Nephron (organoid): Measurements from ENCODE around the gene MBOAT1.
A peak's percentile ranks its signal among the peaks of the same experiment; 100 is the strongest.

Experiments used
- H3K27ac Mint-ChIP-seq, 3 experiments: 2 replicates each; pipeline ENCODE4 v1.8.0; 2020; ENCODE audit warnings: mixed read lengths in 3 of 3, mild to moderate bottlenecking in 2 of 3, moderate library complexity in 1 of 3
- H3K27me3 Mint-ChIP-seq: 2 replicates; pipeline ENCODE4 v1.8.0; 2021; ENCODE audit warnings: low read depth, mild to moderate bottlenecking, moderate library complexity, mixed read lengths
- H3K36me3 Mint-ChIP-seq: 2 replicates; pipeline ENCODE4 v1.8.0; 2020; ENCODE audit warnings: low read depth, mixed read lengths
- H3K4me1 Mint-ChIP-seq: 2 replicates; pipeline ENCODE4 v1.8.0; 2020; ENCODE audit warnings: mixed read lengths
- H3K4me3 Mint-ChIP-seq, 3 experiments: 2 replicates each; pipeline ENCODE4 v1.8.0; 2020; ENCODE audit warnings: mild to moderate bottlenecking in 3 of 3, mixed read lengths in 3 of 3, moderate library complexity in 2 of 3
- H3K9me3 Mint-ChIP-seq: 2 replicates; pipeline ENCODE4 v1.8.0; 2020; ENCODE audit warnings: mixed read lengths
- CTCF ChIP-seq, 3 experiments: fragments of 200-600 bp; sonication (generic); IDR thresholded peaks; one replicate each; pipeline ENCODE4 v1.5.0; 2021; ENCODE audit warnings: antibody characterized with exemption in 3 of 3; ENCODE audit not compliant: unreplicated experiment in 3 of 3

Gene MBOAT1

GRCh38 chr6:20058121-20058905 is 154.0 kb downstream of the MBOAT1 start:
- H3K4me3 Mint-ChIP-seq = no peak overlapping the region
- no peak overlapping the region for H3K27ac Mint-ChIP-seq
- TF ChIP-seq CTCF (IDR thresholded peaks at IDR 0.05; ENCODE audit: unreplicated experiment in 3 of 3) = no peak
- H3K9me3 Mint-ChIP-seq = peaks cover 4% of the 10 kb centered on the region
- no peaks in the 10 kb centered on the region for H3K36me3 Mint-ChIP-seq
- no peaks in the 10 kb centered on the region for H3K27me3 Mint-ChIP-seq
- H3K4me1 Mint-ChIP-seq = peaks cover 4% of the 10 kb centered on the region

DNA sequence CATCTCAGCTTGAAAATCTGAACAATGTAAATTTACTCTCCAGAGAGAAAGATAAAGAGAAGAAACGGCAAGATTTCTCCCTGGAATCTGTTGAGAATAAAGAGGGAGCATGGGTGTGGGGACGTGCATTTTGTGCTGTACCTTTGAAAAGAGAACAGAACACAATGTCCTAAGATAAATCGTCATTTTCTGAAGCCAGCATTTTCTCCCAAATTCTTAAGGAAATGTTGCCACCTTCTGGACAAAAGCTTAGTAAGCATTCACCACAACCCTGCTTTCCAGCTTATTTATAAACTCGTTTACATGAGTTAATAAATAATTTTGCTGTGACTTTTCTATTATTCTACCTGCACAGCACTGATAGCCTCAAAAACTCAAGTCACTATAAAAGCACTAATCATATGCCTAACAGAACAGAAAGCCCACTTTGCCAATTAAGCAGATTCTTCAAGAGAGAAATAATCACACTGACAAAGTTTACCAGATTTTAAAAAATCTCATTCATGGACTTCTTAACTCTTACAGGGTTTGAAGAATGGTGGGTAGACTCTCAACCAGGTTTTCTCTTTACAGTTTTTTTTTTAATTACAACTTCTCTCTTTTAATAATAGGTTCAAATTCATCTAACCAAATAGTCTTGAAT is 155.8 kb downstream of the MBOAT1 start:
- peaks cover 4% of the 10 kb centered on the region for H3K9me3 Mint-ChIP-seq
- no peaks in the 10 kb centered on the region for H3K27me3 Mint-ChIP-seq
- no peaks in the 10 kb centered on the region for H3K36me3 Mint-ChIP-seq
- peaks cover 4% of the 10 kb centered on the region for H3K4me1 Mint-ChIP-seq
- no peak overlapping the region for H3K4me3 Mint-ChIP-seq
- TF ChIP-seq CTCF (IDR thresholded peaks at IDR 0.05; ENCODE audit: unreplicated experiment in 3 of 3) = peak; percentile 73 to 83 (median 74)
- H3K27ac Mint-ChIP-seq = peak overlapping the region in 2 of 3 experiments; percentile 9 to 51

DNA sequence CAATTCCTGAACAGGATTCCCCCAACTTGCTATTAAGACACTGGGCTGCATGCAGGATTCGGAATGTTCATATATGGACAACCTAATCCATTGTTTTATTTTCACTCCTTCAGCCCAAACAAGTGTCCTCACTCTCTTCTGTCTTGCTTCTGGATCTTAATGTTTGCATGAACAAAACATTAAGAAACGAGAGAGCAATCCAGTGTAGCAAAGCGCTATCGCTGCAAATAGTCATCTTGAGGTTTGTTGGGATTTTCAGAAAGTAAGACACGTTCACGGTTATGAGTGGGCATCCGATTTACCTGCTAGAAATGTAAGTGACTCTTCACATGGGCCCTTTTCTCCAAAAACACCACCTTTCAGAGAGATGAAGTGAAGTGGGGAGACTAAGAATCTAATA is 156.4 kb downstream of the MBOAT1 start:
- H3K9me3 Mint-ChIP-seq = peaks cover 4% of the 10 kb centered on the region
- no peaks in the 10 kb centered on the region for H3K36me3 Mint-ChIP-seq
- H3K4me3 Mint-ChIP-seq = no peak overlapping the region
- H3K27ac Mint-ChIP-seq = peak overlapping the region in 2 of 3 experiments; percentile 9 to 51
- peaks cover 4% of the 10 kb centered on the region for H3K4me1 Mint-ChIP-seq
- H3K27me3 Mint-ChIP-seq = peaks cover 1% of the 10 kb centered on the region
- TF ChIP-seq CTCF (IDR thresholded peaks at IDR 0.05; ENCODE audit: unreplicated experiment in 3 of 3) = no peak
